H1 (cell line): ENCODE measurements around the gene DYNC1LI1. TPM values are rescaled to one million over a fixed set of nuclear protein-coding genes. Genes with fewer than 3 reads are reported as not detected.

Experiments
- CHD7 ChIP-seq: fragments of 300-600 bp; sonication (generic); IDR thresholded peaks from 2 replicates; pipeline ENCODE4 v1.7.1; 2012; ENCODE audit warnings: low read length, moderate library complexity, mild to moderate bottlenecking, inconsistent platforms; ENCODE audit not compliant: insufficient replicate concordance
- CTBP2 ChIP-seq: IDR thresholded peaks from 2 replicates; pipeline ENCODE4 v1.7.0; 2011; ENCODE audit warnings: borderline replicate concordance, mild to moderate bottlenecking, moderate library complexity, mixed read lengths, low read length; ENCODE audit not compliant: insufficient read depth, insufficient read length
- EP300 ChIP-seq, 2 experiments: IDR thresholded peaks; 1 replicate in 1 of 2; 2 replicates in 1 of 2; pipeline ENCODE4 v1.6.1; 2011 to 2012; ENCODE audit warnings: low read depth in 2 of 2, low read length in 2 of 2, mild to moderate bottlenecking in 2 of 2, borderline replicate concordance in 1 of 2, inconsistent platforms in 1 of 2, moderate library complexity in 1 of 2
- JUN ChIP-seq: IDR thresholded peaks from 2 replicates; pipeline ENCODE4 v1.6.1; 2011; ENCODE audit warnings: low read depth, mild to moderate bottlenecking, improper control_type of control experiment, low read length
- KDM1A ChIP-seq: fragments of 200-600, 300-600 bp; sonication (generic); IDR thresholded peaks from 2 replicates; pipeline ENCODE4 v1.7.1; 2016; ENCODE audit warnings: mild to moderate bottlenecking, low read length, borderline replicate concordance
- POU5F1 ChIP-seq: IDR thresholded peaks from 2 replicates; pipeline ENCODE4 v1.6.1; 2011; ENCODE audit warnings: low read depth, mild to moderate bottlenecking, low read length, moderate library complexity
- RBBP5 ChIP-seq: IDR thresholded peaks from 2 replicates; pipeline ENCODE4 v1.7.1; 2012; ENCODE audit warnings: low read depth, mild to moderate bottlenecking, inconsistent platforms, low read length, moderate library complexity, borderline replicate concordance
- SIRT6 ChIP-seq: IDR thresholded peaks from one replicate; pipeline ENCODE4 v1.7.1; 2012; ENCODE audit warnings: low read length, inconsistent platforms
- TAF7 ChIP-seq: optimal IDR thresholded peaks from 2 replicates; pipeline ENCODE3; 2011; ENCODE audit warnings: low read depth, mild to moderate bottlenecking, inconsistent platforms, low read length, moderate library complexity, borderline replicate concordance
- TBP ChIP-seq: IDR thresholded peaks from 2 replicates; pipeline ENCODE4 v1.6.1; 2011; ENCODE audit warnings: low read depth, low read length, improper control_type of control experiment
- TCF12 ChIP-seq: IDR thresholded peaks from 2 replicates; pipeline ENCODE4 v1.6.1; 2011; ENCODE audit warnings: low read depth, mild to moderate bottlenecking, low read length
- polyA plus RNA-seq, 7 experiments: library from polyadenylated mRNA; depleted of rRNA in 3 of 7; stranded (reverse) in 5 of 7; unstranded in 2 of 7; fragments of >200 nt in 5 of 7; fragments of 200-250 nt in 2 of 7; gene quantifications; 1 replicate in 5 of 7; 2 replicates in 1 of 7; 4 replicates in 1 of 7; pipeline versions ENCODE4 v1.2.1 to v1.2.3, GENCODE V29; 2011 to 2013; ENCODE audit warnings: missing spikeins in 2 of 7, mixed read lengths in 2 of 7
- total RNA-seq: library from RNA; stranded (reverse); fragmentation: NEBNext Ultra II Directional; extraction: Animal tissue kit (Norgen Biotek cat#: 25700); gene quantifications from 2 replicates; pipeline ENCODE4 v1.2.1, GENCODE V29; 2021

The DYNC1LI1 gene
- total and polyA plus RNA-seq, 2 of the 8 experiments (the other 6 are each of a cell fraction or from before 2014, with no cell fraction given): 13.6 to 45.1 TPM

DNA sequence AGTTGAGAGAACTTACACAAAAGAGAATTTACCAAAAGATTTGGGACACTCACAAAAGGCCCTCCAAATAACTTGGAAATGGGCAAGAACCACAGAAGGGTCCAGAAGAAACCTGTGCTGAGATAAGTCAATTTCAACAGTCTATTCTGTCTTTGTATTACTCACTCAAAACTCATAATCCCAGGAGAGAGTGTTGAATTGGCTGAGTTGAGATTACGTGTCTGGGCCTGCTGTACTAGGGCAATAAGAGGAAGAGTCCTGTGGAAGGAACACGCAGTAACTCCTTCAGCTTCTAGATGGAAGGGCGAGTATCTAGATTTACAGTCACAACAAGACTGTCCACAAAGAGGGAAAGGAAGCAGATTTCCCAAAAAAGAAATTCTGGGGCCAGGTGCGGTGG, 42.5 kb upstream of the DYNC1LI1 start (continued):
- TF ChIP-seq CHD7 (no peak), JUN (no peak), RBBP5 (no peak), TAF7 (no peak), KDM1A (no peak), SIRT6 (no peak), TCF12 (no peak), EP300 (IDR thresholded peaks at IDR 0.05; ENCODE audit: borderline replicate concordance in 1 of 2, low read depth in 2 of 2, low read length in 2 of 2) (no peak), CTBP2 (no peak), TBP (no peak), POU5F1 (no peak)
